MM.1S (cell line): ENCODE data around the gene ADARB2.

Experiments
- CTCF ChIP-seq: fragments of 300-600 bp; sonication (generic); IDR thresholded peaks from 2 replicates; pipeline ENCODE4 v1.5.1; 2016; ENCODE audit warnings: antibody characterized with exemption, low read length, mixed read lengths
- EZH2 ChIP-seq: fragments of 300-600 bp; sonication (generic); optimal IDR thresholded peaks from 2 replicates; pipeline ENCODE3; 2017; ENCODE audit warnings: low read depth, mild to moderate bottlenecking, antibody characterized with exemption, low read length, mixed read lengths

GRCh38 chr10:1206101-1206500 is 531.2 kb downstream of the ADARB2 start:
- TF ChIP-seq CTCF: no peak
- no peak for TF ChIP-seq EZH2
